Psoas muscle (tissue), 8 donors: ENCODE measurements around the gene ADAMTS8. TPM values are rescaled to one million over a fixed set of nuclear protein-coding genes. Genes with fewer than 3 reads are reported as not detected.

Source experiments
- ATAC-seq, 4 donors: fragments of 200-7000 bp; cut with Tn5 transposase; one replicate each; pipeline ENCODE4 v1.9.1; 2020; ENCODE audit warnings: moderate library complexity in 3 of 4, mild to moderate bottlenecking in 2 of 4
- DNase-seq, 2 donors: peaks; one replicate each; pipeline ENCODE4 v3.0.0-alpha.2; 2020
- H3K27ac ChIP-seq: fragments of 200-600 bp; one replicate; pipeline ENCODE4 v1.8.0; 2022
- H3K27me3 ChIP-seq, 3 donors: fragments of 200-600 bp in 1 of 3; one replicate each; pipeline versions ENCODE4 v1.6.1 to v1.8.0; 2013 to 2022; ENCODE audit warnings: low read length in 2 of 3, mild to moderate bottlenecking in 2 of 3, moderate library complexity in 1 of 3; ENCODE audit not compliant: insufficient read depth in 3 of 3
- H3K36me3 ChIP-seq, 2 donors: fragments of 200-600 bp in 1 of 2; one replicate each; pipeline versions ENCODE4 v1.6.1 to v1.8.0; 2013 to 2022; ENCODE audit warnings: low read depth in 1 of 2, mild to moderate bottlenecking in 1 of 2, moderate library complexity in 1 of 2; ENCODE audit not compliant: insufficient read depth in 1 of 2
- H3K4me1 ChIP-seq: fragments of 200-600 bp; one replicate; pipeline ENCODE4 v1.8.0; 2022
- H3K4me3 ChIP-seq: fragments of 200-600 bp; one replicate; pipeline ENCODE4 v1.8.0; 2022; ENCODE audit warnings: mild to moderate bottlenecking
- H3K9me3 ChIP-seq: fragments of 200-600 bp; one replicate; pipeline ENCODE4 v1.8.0; 2022
- CTCF ChIP-seq: fragments of 200-600 bp; IDR thresholded peaks from one replicate; pipeline ENCODE4 v1.8.0; 2022; ENCODE audit warnings: antibody characterized with exemption
- WGBS, 3 donors: extraction: QIAGEN DNeasy Blood & Tissue Kit; methylation state at CpG; one replicate each; pipeline versions ENCODE4 v1.1.6 to v1.1.7; 2013; 5-methylcytosine and 5-hydroxymethylcytosine counted together
- intact Hi-C, 2 donors: fragments of 100-400 bp; cut with DNase I; formaldehyde crosslinking; loops; one replicate each; pipeline versions ENCODE4 v1.11.0 to v1.14.2; 2022
- polyA plus RNA-seq, 3 donors: library from polyadenylated mRNA; stranded (reverse); fragments of 200-250 nt; gene quantifications; one replicate each; pipeline ENCODE4 v1.2.3, GENCODE V29; 2013
- total RNA-seq, 4 donors: library from RNA; stranded (reverse); fragmentation: NEBNext Ultra II Directional in 2 of 4; extraction: Animal tissue kit (Norgen Biotek cat#: 25700) in 2 of 4; gene quantifications; one replicate each; pipeline versions ENCODE4 v1.2.1 to v1.2.4, GENCODE V29; 2021 to 2023
- donor health status: healthy with polysubstance abuse.
- donor health status: DM: no; HTN: no; CAD: no; lungs with moderate emphysema.
- donor health status: Bipolar disorder and iron deficiency.
- donor health status: healthy.
- donor health status: DM: yes; HTN: yes; CAD: no.
- donor health status: DM: no; HTN: no; CAD: no.
- donor health status: DM: no; HTN: no; CAD: no.
- donor health status: DM: yes; HTN: yes; CAD: no.

ADAMTS8 gene
- total and polyA plus RNA-seq, 7 donors = 0.12 to 1.2 (median 0.32) TPM; not detected in 1

- H3K36me3 ChIP-seq = no peaks in the 10 kb centered on the region
- no peak overlapping the region for H3K4me3 ChIP-seq
- peak in 1 of 2 donors; percentile 53 for DNase-seq
- peaks cover 15% of the 10 kb centered on the region for H3K4me1 ChIP-seq
- TF ChIP-seq CTCF = no peak
- H3K27ac ChIP-seq = no peak overlapping the region
- 88 to 94% (median 94%) methylated on average over 14 of the region's 14 CpGs for WGBS, 3 donors
- peaks cover 0 to 26% (median 11%) of the 10 kb centered on the region in 3 donors for H3K27me3 ChIP-seq
- no peaks in the 10 kb centered on the region for H3K9me3 ChIP-seq
- intact Hi-C loops = loop anchor here (5.0 kb wide), 2 partner anchors 207 to 212 kb away; no protein-coding TSS in a partner anchor
- no peak for ATAC-seq
These were observed 3.7 kb downstream of the ADAMTS8 start for GRCh38 chr11:130424613-130425140.

DNA sequence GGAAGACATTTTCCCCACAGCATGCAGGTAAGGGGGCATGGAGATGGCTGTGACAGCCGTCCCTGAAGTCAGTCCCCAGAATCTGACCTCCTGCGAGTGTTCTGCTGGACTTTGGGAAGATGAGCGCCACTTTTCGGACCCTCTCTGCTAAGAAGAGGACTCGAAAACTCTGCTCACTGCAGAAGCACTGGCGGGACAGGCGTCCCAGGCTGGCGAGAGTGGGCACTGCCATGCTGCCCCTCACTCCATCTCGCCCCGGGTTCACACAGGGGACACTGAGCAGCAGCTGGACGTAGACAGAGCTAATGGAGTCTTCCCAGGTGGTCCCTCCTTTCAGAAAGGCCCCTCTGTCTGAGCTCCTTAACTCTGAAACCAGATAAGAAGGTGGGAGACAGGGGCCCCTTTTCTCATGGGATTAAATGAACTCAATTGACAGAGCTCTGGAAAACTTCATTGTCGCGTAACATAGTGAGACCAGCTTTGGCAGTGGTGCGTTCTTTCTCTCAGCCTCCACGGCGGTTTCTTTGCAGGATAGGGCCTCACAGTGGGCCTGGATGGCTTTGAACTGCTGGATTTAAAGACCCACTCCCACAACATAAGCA, 4.8 kb downstream of the ADAMTS8 start:
- intact Hi-C loops = loop anchor here in 1 of 2 donors (5.0 kb wide), 1 partner anchor 206 kb away; no protein-coding TSS in a partner anchor
- peaks cover 15% of the 10 kb centered on the region for H3K4me1 ChIP-seq
- H3K27ac ChIP-seq = no peak overlapping the region
- no peaks in the 10 kb centered on the region for H3K36me3 ChIP-seq
- ATAC-seq (no peak), DNase-seq (peak in 1 of 2 donors; percentile 40)
- 84 to 91% (median 87%) methylated on average over 16 of the region's 16 CpGs for WGBS, 3 donors
- H3K4me3 ChIP-seq = no peak overlapping the region
- H3K9me3 ChIP-seq = no peaks in the 10 kb centered on the region
- H3K27me3 ChIP-seq = peaks cover 0 to 22% (median 10%) of the 10 kb centered on the region in 3 donors
- TF ChIP-seq CTCF = no peak

GRCh38 chr11:130422251-130422995, 6.0 kb downstream of the ADAMTS8 start:
- Histone ChIP-seq H3K9me3 (no peaks in the 10 kb centered on the region), H3K27ac (no peak overlapping the region), H3K4me3 (no peak overlapping the region), H3K36me3 (no peaks in the 10 kb centered on the region), H3K27me3 (peaks cover 0 to 16% (median 7%) of the 10 kb centered on the region in 3 donors), H3K4me1 (peaks cover 21% of the 10 kb centered on the region)
- TF ChIP-seq CTCF = no peak
- ATAC-seq (no peak), DNase-seq (peak in 1 of 2 donors; percentile 35)
- intact Hi-C loops = loop anchor here in 1 of 2 donors (5.0 kb wide), 1 partner anchor 205 kb away; no protein-coding TSS in a partner anchor
- WGBS, 3 donors = 86 to 87% (median 87%) methylated on average over 22 of the region's 22 CpGs

DNA sequence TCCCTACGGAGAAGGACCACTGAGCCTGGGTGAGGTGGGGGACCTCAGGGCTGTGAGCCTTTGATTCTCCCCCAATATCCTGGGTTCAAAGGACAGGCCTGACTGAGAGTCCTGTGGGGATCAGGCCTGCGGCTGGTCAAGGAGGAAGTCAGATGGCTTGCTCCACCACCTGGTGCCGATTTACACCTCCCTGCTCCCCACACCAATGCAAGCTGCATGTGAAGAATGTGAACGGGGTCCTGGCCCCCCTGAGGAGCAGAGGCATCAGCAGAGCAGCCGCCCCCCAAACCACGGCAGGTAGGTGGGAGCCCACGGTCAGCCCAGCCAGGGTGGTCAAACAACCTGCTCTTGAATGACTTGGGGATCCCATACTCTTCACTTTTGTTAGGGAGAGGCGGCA, 6.7 kb downstream of the ADAMTS8 start:
- no peak overlapping the region for H3K4me3 ChIP-seq
- H3K9me3 ChIP-seq = no peaks in the 10 kb centered on the region
- no peaks in the 10 kb centered on the region for H3K36me3 ChIP-seq
- peaks cover 0 to 9% (median 1%) of the 10 kb centered on the region in 3 donors for H3K27me3 ChIP-seq
- intact Hi-C loops = loop anchor here in 1 of 2 donors (5.0 kb wide), 1 partner anchor 204 kb away; no protein-coding TSS in a partner anchor
- no peak overlapping the region for H3K27ac ChIP-seq
- peak in 1 of 2 donors; percentile 48 for DNase-seq
- H3K4me1 ChIP-seq = peaks cover 15% of the 10 kb centered on the region
- 88 to 92% (median 88%) methylated on average over 8 of the region's 8 CpGs for WGBS, 3 donors
- no peak for TF ChIP-seq CTCF
- no peak for ATAC-seq
